SU-DHL-6 (cell line): ENCODE results near the gene ORC1.

Experiments
- EZH2phosphoT487 ChIP-seq: fragments of 200-600 bp; sonication (generic), shearing (Covaris generic); conservative IDR thresholded peaks from 2 replicates; pipeline ENCODE4 v1.6.1; 2018; ENCODE audit warnings: mild to moderate bottlenecking, antibody characterized with exemption, low read length, moderate library complexity, mixed read lengths
- TF ChIP-seq, protein P1 (sequence below): fragments of 200-600 bp; sonication (generic); IDR thresholded peaks from one replicate; pipeline ENCODE4 v1.5.1; 2017; ENCODE audit warnings: antibody characterized with exemption, mild to moderate bottlenecking, low read length, moderate library complexity; ENCODE audit not compliant: insufficient read depth, poor library complexity, severe bottlenecking

DNA sequence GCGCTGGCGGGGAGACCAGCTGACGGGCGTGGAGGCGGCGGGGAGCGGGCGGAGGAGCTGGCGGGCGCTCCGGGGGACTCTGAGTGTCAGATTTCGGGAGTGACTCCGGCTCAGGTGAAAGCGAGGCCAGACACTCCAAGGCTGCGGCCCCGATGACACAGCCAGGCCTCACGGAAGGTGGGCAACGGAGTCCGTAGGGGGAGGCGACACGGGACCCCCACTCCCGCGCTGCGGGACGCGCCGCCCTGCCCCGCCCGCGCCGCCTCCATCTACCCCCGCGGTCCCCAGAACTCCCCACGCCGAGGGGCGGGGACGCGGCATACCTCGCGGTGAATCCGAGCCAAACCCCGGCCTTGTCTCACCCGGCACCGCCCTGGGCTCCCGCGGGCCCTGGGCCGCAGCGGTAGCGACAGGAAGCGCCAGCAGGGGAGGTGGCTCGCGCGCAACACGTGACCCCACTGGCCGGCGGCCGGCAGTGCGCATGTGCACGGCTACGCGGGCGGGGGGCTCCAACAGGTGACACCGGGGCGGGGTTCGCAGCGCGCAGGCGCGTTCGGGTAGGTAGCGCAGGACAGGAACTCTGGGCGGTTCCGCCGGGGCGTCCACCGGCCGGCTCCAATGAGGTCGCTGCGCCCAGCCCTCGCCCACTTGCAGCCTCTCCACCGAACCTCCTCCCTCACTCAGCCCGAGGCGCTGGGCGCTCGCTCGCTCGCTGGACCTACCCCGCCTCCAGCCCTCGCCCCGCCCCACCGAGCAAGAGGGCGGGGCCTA lies 38.3 kb downstream of the ORC1 start, which contains the start of gene CC2D1B:
- TF ChIP-seq, protein P1, sequence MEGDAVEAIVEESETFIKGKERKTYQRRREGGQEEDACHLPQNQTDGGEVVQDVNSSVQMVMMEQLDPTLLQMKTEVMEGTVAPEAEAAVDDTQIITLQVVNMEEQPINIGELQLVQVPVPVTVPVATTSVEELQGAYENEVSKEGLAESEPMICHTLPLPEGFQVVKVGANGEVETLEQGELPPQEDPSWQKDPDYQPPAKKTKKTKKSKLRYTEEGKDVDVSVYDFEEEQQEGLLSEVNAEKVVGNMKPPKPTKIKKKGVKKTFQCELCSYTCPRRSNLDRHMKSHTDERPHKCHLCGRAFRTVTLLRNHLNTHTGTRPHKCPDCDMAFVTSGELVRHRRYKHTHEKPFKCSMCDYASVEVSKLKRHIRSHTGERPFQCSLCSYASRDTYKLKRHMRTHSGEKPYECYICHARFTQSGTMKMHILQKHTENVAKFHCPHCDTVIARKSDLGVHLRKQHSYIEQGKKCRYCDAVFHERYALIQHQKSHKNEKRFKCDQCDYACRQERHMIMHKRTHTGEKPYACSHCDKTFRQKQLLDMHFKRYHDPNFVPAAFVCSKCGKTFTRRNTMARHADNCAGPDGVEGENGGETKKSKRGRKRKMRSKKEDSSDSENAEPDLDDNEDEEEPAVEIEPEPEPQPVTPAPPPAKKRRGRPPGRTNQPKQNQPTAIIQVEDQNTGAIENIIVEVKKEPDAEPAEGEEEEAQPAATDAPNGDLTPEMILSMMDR: no peak
- TF ChIP-seq EZH2phosphoT487: no peak
